Gastrocnemius medialis (tissue), 4 donors: ENCODE results near the gene BBS9.

ENCODE experiments used
- CTCF ChIP-seq, 5 experiments: fragments of 450-650 bp in 3 of 5; fragments of 200-600 bp in 2 of 5; sonication (generic) in 2 of 5; IDR thresholded peaks in 4 of 5; conservative IDR thresholded peaks in 1 of 5; 1 replicate in 4 of 5; 2 replicates in 1 of 5; pipeline ENCODE4 v1.5.1; 2016 to 2019; ENCODE audit warnings: antibody characterized with exemption in 5 of 5, mild to moderate bottlenecking in 3 of 5, moderate library complexity in 3 of 5
- POLR2A ChIP-seq, 2 donors: fragments of 450-650 bp; IDR thresholded peaks; one replicate each; pipeline ENCODE4 v1.6.1; 2017; ENCODE audit warnings: antibody characterized with exemption in 2 of 2, mild to moderate bottlenecking in 2 of 2, moderate library complexity in 2 of 2

- TF ChIP-seq CTCF (IDR thresholded peaks at IDR 0.05 in 4 of 5, conservative IDR thresholded peaks at IDR 0.05 in 1 of 5) (no peak), POLR2A (IDR thresholded peaks at IDR 0.05) (no peak)
Measured at GRCh38 chr7:33145156-33145555, 15.8 kb downstream of the BBS9 start.
